Gastroesophageal sphincter (tissue), 4 donors: ENCODE results near the gene LRRC31. TPM values are rescaled to one million over a fixed set of nuclear protein-coding genes. Genes with fewer than 3 reads are reported as not detected.

Experiments
- total RNA-seq, 4 donors: library from RNA; depleted of rRNA; stranded (reverse); fragments of >200 nt; gene quantifications; one replicate each; pipeline ENCODE4 v1.1.0, GENCODE V29; 2016

LRRC31 gene
- total RNA-seq, 4 donors from 2014 or later: 0.35 TPM; not detected in 3

Other genes starting within 250 kb of the LRRC31 start
- gene MECOM, start 206.2 kb downstream of the LRRC31 start, total RNA-seq: 10 to 100 TPM; 13.7 to 92.6 (median 55.6) TPM
- gene TERC, start 104.9 kb downstream of the LRRC31 start, total RNA-seq: 10 to 100 TPM; 25.5 to 97.1 (median 38.6) TPM
- gene ACTRT3, start 100.4 kb downstream of the LRRC31 start, total RNA-seq: 1 to 10 TPM; 1.8 to 5.1 (median 4.5) TPM
- gene MYNN, start 96.5 kb downstream of the LRRC31 start, total RNA-seq: 10 to 100 TPM; 13.3 to 32.8 (median 19.5) TPM
- not detected for gene LRRIQ4, start 57.1 kb downstream of the LRRC31 start, total RNA-seq
- gene LRRC34, start 57.0 kb downstream of the LRRC31 start, total RNA-seq: 1 to 10 TPM; 3.1 to 7.9 (median 5.9) TPM
- not detected for gene SAMD7, start 41.6 kb upstream of the LRRC31 start, total RNA-seq
- 10 to 100 TPM; 75.9 to 88.8 (median 82.4) TPM for gene SEC62, start 96.9 kb upstream of the LRRC31 start, total RNA-seq
- gene GPR160, start 168.1 kb upstream of the LRRC31 start, total RNA-seq: 1 to 10 TPM in 2 of 4 donors, under 1 TPM in 2; 0.31 to 4.3 (median 0.94) TPM